Measurements from ENCODE around the gene RNF149.

GRCh38 chr2:101262142-101262541, 46.4 kb downstream of the RNF149 start:
- TF ChIP-seq HMGXB4 (CRISPR knock-in tag; IDR thresholded peaks at IDR 0.05; ENCODE audit: borderline replicate concordance) = no peak
- TF ChIP-seq RAD21 (conservative IDR thresholded peaks at IDR 0.05 in 1 of 2, IDR thresholded peaks at IDR 0.05 in 1 of 2) = no peak
- TF ChIP-seq POLR2A (IDR thresholded peaks at IDR 0.05; ENCODE audit: low read length) = no peak
- TF ChIP-seq CTCF (IDR thresholded peaks at IDR 0.05) = no peak
- TF ChIP-seq ELK1 (IDR thresholded peaks at IDR 0.05; ENCODE audit: low read depth, low read length) = no peak
